Activated CD4-positive, alpha-beta T cell treated with anti-CD3 and anti-CD28 coated beads for 1 hour (primary cell): ENCODE measurements around the gene RBM26.
"Not testable (repeated sequence)": the region's sequence is repeated elsewhere in the genome, so short reads cannot be mapped to it uniquely, and the experiment has no call there.

Source experiments
- DNase-seq: peaks from one replicate; pipeline ENCODE4 v3.0.0-alpha.2; 2020

The RBM26 gene

DNA sequence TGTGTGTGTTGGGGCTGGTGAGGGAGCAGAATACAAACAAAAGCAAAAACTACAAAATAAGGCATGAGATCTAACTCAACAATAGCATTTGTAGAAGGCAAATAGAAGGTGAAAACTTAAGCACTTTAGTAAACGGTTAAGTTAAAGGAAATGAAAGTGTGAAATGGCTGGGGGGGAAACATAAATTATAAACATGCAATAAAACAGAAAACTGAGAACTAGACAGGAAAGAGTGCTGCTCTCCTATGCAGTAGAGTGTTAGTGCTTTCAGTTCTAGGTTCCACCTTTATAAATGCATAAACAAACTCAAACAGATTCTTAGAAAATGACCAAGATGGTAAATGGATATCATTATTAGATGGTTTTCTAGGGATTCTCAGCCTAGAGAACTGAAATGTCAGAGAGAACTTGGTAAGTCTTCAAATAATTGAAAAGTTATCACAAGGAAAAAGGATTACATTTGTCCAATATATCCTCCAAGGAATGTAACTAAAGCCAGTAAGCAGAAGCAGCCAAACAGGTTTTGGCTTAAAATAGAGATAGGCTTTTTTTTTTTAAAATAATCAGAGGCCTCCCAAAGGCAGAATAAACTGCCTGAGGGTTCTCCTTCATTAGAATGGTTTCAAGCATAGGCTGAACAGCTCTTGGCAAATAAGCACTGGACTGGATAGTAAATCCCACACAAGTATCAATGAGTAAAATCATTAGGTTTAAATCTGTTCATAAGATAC is 23.3 kb downstream of the RBM26 start:
- DNase-seq = no peak

DNA sequence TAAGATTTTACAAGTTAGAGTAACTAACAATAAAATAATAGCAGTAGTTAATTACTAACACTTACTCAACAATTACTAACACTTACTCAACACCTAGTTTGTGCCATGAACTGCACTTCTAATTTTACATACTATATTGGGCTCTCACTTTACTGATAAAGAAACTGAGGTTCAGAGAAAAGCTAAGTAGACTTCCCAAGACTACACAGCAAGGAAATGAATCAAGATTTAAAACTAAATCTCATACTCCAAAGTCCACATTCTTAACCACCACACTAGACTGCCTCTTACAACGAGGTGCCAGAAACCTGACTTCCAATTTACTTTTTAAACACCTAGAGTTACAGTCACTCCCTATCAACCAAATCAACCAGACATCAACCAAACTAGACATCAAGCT is 25.1 kb downstream of the RBM26 start:
- DNase-seq = no peak

DNA sequence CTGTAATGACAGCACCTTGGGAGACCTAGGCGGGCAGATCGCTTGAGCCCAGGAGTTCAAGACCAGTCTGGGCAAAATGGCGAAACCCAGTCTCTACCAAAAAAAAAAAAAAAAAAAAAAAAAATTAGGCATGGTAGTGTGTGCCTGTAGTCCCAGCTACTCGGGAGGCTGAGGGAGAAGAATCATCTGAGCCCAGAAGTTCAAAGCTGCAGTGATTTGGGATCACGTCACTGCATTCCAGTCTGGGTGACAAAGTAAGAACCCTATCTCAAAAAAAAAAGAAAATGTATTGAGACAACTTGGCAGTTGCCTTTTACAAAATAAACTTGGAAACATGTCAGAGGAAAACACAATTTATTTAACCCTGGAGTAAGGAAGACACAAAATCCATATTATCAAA is 26.8 kb downstream of the RBM26 start:
- no peak for DNase-seq

DNA sequence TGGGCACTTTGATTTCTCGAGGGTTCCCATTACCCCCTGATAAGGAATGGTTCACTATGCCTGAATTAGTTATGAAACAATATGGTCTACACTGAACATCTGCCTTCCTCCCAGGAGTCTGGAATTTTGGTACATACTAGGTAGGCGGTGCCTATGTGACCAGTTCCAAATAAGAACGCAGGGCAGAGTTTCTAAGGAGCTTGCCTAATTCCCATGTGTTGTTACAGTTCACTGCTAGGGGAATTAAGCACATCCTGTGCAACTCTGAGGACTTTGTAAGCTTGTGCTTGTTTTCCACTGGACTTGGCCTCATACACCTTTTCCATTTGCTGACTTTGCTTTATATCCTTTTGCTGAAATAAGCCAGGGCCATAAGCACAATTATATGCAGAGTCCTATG is 29.2 kb downstream of the RBM26 start:
- DNase-seq = no peak

DNA sequence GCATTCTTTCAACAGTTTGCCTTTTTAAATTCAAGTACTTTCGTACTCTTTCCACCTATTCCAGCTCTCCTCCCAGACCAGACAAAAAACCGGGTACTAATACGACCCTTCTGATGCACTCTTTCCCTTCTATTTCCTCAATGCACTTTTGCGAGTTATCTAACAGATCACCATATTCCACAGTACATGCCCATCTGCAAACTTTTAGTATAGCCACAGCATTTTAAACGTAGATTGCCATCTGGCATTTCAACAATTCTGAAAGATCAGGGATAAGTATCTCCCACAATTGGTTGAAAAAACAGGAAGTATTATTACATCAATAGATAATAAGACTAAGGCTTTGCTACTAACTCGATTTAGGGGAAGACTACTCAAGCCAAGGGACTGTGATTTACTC is 31.5 kb downstream of the RBM26 start:
- DNase-seq = no peak

DNA sequence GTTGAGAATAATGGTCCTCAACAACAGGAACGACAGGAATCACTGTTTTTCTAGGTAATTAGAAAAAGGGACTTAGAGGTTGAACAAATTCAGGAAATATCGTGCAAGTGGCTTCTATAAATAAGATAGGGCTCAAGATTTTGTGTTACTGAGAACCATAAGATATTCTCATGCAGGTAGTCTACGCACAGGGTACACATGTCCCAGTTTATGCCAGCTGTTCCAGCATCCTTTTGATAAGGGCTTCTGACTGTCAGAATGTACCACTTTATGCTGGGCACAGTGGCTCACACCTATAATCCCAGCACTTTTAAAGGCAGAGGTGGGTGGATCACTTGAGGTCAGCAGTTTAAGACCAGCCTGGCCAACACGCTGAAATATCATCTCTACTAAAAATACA is 32.1 kb downstream of the RBM26 start:
- DNase-seq = no peak

DNA sequence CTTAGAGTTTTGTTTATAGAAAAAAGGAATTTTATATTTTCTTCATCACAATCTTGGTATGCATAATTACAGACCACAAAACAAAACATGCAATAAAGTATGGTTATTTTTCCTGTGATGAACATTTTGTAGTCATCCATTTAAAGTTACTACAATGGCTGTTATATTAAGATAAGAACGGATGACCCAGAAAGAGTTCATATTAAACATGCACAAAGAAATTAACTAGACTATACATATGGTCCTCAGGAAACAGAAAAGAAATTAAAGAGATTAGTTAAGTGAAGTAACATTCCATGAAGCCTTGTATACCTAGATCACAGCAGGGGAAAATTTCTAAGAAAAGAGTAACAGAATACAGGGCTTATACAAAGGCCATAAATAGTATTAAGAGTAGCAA is 36.8 kb downstream of the RBM26 start:
- no peak for DNase-seq

DNA sequence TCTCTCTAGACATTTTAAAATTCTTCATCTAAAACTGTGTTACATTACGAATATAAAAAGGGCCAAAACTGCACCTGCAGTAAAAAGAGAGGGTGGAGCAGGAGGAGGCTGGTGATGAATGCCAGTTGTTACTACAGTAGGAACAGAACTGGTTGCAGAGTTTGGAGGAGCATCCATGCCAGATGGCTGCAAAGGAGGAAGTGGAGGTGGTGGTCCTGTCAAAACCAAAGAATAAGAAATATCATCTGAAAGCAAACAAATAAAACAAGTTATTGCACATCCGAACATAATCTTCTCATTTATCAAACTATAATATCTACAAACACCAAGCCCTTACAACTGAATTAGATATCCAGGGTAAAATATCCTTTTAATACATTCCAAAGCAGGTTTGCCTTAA is 40.1 kb downstream of the RBM26 start:
- no peak for DNase-seq

DNA sequence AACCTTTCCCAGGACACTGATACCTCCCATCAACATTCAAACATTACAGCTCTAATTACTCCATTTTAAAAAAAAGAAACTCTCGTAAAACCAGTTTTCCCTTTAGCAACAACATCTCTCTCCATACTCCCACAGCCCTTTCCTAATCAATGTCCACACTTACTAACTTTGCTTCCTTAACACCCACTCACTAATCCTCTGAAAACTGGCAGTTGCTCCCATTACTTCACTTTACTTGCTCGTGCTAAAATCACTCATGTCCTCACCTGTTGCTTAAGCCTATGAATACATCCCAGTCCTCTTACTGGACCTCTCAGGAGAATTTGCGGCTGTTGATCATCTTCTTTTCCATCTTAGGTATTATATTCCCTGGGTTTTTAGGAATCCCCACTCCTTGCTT is 44.8 kb downstream of the RBM26 start:
- no peak for DNase-seq

DNA sequence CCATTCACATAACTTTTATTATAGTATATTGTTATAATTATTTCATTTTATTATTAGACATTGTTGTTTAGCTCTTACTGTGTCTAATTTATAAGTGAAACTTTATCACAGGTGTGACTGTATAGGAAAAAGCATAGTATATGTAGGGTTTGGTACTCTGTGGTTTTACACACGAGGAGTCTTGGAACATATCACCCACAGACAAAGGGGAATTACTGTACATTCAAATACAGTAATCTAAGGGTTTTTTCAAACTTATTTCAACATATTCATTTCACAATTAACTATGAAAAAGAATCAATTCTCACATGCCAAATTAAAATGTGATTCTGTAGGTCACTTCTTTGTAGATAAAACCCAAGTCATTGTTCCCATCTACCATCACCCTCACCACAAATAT is 46.0 kb downstream of the RBM26 start:
- DNase-seq = no peak

DNA sequence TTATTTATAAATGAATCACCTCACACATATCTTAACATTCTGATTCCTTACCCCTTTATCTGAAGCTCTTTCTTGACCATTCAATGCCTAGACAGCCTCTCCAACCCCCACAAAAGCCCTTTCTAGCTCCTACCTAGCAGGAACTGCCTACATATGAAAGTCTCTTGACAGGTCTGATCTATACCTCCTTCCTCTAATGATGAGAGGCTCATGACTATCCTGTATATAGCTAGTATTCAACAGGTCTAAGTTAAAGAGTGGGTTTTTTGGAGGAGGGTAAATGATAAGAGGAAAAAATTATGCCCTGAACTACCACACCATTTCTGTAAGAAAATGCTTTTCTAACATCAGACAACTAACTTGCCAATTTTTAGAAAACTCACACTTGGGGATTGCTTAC is 47.0 kb downstream of the RBM26 start:
- no peak for DNase-seq

DNA sequence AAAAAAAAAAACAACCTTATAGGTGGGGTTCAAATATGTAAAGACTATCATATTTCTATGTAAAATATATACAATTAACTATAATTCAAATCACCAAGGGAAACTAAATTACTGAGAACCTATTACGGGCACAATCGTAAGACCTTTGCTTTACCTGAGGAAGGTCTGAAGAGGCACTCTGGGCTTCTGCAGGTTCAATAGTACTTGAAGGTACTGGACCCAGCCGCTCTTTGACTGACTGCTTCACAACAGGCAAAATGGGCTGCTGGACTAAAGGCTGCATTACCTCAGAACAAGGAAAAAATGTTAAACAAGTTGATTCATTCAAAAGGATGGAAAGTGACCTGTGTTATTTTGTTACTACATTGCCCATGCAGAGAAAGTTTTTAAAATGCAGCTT is 51.8 kb downstream of the RBM26 start:
- DNase-seq = no peak

DNA sequence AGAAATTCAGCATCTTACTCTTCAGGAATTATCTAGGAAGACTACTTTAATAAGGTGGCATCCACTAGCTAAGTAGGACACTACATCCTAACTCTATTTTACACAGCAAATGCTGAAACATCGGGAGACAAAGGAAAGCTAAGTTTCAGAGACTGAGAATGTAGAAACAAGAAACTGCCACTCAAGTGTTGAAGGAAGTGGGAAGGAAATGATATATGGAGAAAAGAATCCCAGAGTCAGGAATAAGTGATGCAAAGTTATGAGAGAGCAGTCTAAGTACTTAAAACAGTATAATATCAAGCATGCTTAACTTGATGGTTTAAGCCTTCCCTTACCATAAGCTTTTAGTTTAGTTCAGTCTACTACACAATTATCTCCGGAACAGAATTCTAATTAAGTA is 52.4 kb downstream of the RBM26 start:
- DNase-seq = no peak

DNA sequence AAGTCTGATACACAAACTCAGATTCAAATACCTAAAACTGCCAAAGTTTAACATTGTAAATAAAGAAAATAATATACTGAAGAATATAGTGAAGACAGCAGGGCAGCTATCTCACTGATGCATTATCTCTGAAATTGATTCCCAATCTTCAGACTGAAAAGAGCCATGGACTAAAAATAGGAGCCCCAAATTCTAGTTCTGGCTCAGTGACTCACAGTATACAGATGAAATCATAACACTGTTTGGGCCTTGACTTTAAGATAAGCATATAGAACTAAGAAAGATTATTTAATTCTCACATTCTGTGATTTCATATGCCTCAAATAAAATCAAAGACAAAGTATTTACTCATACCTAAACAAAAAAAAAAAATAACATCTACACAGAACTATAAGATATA is 53.9 kb downstream of the RBM26 start:
- no peak for DNase-seq

DNA sequence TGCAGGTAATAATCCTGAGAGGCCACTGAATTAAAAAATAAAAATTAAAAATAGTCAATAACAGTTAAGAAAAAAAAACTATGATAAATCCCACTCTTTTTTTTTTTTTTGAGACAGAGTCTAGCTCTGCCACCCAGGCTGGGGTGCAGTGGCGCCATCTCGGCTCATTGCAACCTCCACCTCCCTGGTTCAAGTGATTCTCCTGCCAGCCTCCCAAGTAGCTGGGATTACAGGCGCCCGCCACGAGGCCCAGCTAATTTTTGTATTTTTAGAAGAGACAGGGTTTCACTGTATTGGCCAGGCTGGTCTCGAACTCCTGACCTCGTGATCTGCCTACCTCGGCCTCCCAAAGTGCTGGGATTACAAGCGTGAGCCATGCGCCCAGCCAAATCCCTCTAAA is 56.4 kb downstream of the RBM26 start:
- DNase-seq = not testable (repeated sequence)

DNA sequence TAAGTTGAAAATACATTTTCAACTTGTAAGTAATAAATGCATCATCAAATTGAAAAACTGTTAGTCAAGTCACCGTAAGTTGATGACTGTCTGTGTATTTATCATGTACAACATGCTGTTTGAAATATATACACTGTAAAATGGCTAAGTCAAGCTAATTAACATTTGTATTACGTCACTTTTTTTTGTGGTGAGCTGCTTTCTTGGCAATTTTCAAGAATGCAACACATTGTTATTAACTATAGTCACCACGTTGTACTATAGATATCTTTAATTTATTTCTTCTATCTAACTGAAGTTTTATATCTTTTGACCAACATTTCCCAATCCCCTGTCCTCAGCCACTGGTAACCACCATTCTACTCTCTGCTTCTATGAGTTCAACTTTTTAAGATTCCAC is 57.0 kb downstream of the RBM26 start:
- DNase-seq = no peak

DNA sequence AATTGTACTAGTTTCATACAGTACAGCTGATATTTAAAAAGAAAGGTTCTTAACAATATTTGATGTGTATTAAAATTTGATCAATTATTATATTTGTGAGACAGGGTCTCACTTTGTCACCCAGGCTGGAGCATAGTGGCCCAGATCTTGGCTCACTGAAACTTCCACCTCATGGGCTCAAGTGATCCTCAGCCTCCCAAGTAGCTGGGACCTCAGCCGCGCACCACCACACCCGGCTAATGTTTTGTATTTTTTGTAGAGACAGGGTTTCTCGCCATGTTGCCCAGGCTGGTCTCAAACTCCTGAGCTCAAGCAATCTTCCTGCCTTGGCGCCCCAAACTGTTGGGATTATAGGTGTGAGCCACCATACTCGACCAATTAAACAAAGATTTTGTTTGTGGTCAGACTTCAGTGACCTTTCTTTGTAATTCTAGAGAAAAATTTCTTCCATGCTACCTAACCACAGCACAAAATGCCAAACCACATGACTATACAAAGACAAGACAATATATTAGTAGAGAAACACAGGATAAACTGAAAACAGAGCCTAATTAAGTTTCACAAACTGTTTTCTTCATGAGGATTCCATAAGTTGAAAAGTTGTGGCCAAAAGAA is 59.6 kb downstream of the RBM26 start:
- no peak for DNase-seq

DNA sequence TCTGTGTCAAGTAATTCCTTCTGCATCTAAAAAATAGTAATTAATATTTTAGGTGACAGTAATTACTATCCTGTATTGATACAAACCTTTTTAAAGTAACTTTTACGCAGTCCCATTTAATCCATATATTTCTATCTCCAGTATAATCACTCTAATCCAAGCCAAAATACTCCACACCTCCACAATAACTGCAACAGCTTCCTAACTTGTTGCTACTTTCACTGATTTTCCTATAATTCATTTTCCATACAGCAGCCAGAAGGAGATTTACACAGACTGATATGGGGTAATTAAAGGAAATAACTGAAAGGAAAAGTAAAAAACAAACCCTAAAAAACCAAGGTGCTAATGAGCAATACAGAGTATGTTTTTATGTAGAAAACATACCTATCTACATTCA is 64.9 kb downstream of the RBM26 start:
- no peak for DNase-seq

DNA sequence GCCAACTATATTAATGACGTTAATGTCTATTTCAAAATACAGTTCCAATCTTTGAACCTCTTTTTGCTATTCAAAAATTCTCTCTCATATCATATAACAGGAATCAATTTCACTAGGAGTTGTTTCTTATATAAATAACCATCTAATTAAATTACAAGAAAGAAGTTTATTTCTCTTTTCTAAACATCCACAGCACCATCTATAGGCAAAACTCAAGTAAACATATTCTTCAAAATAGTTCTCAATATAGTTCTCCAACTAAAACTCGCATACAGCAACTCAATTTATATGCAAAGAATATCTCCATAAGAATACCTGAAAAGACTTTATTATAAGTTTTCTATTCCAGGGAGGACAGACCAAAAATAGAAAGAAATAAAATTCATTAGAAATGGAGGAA is 65.6 kb downstream of the RBM26 start:
- DNase-seq = no peak

DNA sequence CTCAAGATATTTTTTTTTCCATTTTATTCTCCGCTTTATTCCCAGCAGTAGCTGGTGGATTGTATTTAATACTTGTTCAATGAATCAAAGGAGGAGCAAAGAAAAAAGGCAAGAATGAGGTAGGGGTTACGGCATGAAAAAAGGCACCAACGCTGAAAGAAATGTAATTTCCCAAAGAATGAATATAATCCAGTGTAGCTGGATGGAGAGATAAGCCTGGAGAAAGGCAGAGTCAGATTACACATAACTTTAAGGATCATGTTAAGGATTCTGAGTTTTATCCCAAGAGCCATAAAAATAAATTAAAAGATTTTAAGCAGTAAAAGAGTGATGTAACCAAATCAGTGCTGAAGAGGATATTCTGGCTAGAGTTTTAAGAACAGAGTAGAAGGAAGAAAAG is 67.7 kb downstream of the RBM26 start:
- DNase-seq = no peak

DNA sequence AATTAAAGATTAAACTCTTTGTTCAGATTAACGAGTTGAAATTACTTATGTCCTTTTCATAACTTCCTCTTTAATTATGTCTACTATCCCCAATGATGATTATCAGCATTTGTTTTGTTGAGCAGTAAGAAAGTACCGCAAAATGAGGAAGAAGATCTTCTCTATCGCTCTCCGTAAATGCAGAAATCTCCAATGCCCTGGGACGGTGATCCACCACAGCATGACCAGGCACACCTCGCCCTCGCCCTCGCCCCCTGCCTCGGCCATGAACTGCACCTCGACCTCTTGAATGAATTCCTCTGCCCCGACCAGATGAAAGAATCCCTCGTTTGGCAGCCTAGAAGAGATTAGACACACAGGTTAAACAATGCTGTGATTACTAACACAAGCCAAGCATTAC is 69.1 kb downstream of the RBM26 start:
- no peak for DNase-seq

DNA sequence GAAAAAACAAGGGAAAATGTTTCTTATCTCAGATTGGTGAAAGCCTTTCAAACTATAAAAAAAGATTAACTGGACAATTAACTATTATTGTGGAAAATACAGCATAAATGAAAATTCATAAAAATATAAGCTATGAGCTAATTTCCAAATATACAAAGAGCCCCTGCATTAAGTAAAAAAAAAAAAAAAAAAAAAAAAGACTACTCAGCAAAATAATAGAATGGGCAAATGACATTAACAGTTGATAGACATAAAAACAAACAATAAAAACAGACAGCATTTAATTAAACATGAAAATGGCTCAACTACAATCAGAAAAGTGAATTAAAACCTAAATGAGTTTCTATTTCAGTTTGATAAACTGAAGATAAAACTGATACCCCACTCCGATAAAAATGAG is 77.5 kb downstream of the RBM26 start:
- DNase-seq = no peak

DNA sequence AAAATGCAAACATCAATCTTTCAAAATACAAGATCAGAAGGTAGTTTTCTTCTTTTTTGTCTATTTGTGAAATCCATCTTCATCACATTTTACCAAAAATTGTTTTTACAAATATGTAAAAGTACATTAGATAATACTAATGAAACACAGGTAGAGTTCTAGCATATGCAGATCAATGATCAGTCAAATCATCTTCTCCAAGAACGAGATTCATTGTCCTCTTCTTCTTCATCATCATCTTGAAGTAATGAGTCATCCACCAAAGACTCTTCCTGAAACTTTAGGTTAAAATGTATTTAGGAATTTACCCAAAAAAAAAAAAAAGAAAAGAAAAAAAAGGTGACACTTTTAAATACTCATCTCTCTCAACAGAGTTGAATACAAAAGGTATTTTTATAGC is 85.6 kb downstream of the RBM26 start:
- DNase-seq = no peak

DNA sequence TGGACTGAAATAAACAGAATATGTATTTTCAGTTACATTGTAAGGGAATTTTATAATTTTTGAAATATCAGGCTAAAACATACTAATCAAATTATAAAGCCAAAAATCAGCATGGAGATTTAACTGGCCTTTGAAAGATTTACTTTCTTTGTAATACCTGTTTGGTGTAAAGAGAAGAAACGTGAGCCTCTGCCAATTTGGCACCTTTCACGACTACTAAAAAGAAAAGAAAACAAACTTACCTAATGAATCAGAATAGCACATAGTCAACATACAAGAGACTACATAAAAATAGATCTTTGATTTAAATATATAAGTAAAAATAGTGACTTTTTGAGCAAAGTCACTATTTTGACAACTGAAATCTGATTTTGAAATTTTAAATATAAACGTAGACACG is 87.4 kb downstream of the RBM26 start:
- no peak for DNase-seq

DNA sequence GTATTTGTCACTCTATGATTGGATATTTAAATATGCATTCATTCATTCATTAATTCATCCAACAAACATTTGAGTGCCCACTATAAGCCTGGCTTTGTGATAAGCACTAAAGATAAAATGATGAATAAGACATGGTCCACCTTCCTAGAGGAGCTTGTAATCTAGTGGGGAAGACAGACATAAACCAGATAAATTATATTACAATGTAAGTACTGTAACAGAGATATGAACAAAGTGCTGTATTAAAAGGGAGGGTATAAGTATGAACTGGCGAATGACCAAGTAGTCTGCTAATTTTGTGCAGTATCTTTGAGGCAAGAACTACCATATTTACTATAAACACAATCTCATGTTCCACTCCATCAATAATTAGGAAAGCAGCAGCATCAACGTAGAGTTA is 88.2 kb downstream of the RBM26 start:
- no peak for DNase-seq
